OCI-LY3 (cell line): ENCODE results near the gene ZNF605.

ENCODE experiments used
- EZH2phosphoT487 ChIP-seq: fragments of 200-600 bp; shearing (Covaris generic); IDR thresholded peaks from 2 replicates; pipeline ENCODE4 v1.6.1; 2018; ENCODE audit warnings: antibody characterized with exemption, mixed run types, low read depth
- TF ChIP-seq, protein P1 (sequence below): fragments of 200-600, 300-600 bp; sonication (generic); IDR thresholded peaks from 2 replicates; pipeline ENCODE4 v1.5.1; 2014; ENCODE audit warnings: antibody characterized with exemption, low read length, low read depth

DNA sequence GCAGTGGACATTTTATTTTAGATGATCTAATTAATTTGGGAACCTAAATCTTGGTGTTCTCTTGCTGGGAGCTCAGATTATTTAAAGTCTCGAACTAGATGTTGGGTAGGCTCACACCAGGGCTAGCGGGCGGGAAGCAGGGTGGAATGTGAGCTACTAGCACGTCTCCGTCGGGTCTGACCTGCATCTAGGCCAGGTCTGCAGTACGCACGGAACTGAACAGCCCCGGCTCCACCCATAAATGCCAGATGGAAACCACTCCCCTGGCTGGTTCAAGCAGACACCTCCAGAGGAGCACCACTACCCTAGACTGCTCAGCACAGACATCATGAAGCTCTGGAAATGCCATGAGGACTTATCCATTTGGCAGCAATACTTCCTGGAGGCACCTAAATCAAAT lies 10.3 kb downstream of the ZNF605 start:
- TF ChIP-seq, protein P1, sequence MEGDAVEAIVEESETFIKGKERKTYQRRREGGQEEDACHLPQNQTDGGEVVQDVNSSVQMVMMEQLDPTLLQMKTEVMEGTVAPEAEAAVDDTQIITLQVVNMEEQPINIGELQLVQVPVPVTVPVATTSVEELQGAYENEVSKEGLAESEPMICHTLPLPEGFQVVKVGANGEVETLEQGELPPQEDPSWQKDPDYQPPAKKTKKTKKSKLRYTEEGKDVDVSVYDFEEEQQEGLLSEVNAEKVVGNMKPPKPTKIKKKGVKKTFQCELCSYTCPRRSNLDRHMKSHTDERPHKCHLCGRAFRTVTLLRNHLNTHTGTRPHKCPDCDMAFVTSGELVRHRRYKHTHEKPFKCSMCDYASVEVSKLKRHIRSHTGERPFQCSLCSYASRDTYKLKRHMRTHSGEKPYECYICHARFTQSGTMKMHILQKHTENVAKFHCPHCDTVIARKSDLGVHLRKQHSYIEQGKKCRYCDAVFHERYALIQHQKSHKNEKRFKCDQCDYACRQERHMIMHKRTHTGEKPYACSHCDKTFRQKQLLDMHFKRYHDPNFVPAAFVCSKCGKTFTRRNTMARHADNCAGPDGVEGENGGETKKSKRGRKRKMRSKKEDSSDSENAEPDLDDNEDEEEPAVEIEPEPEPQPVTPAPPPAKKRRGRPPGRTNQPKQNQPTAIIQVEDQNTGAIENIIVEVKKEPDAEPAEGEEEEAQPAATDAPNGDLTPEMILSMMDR = no peak
- no peak for TF ChIP-seq EZH2phosphoT487
